Natural killer cell (primary cell): ENCODE measurements around the gene SMIM33. TPM values are rescaled to one million over a fixed set of nuclear protein-coding genes. Genes with fewer than 3 reads are reported as not detected.
"Not testable (repeated sequence)": the region's sequence is repeated elsewhere in the genome, so short reads cannot be mapped to it uniquely, and the experiment has no call there.

ENCODE experiments used
- ATAC-seq, 3 donors: fragments of 150-1000 bp in 2 of 3; fragments of 200-7000 bp in 1 of 3; cut with Tn5 transposase; 1 replicate in 1 of 3; 2 replicates in 2 of 3; pipeline ENCODE4 v1.10.0; 2021; ENCODE audit warnings: mild to moderate bottlenecking in 2 of 3, moderate library complexity in 2 of 3
- DNase-seq, 2 donors: peaks; one replicate each; pipeline versions ENCODE4 v3.0.0 to v3.0.0-alpha.2; 2013 to 2021; ENCODE audit warnings: mixed read lengths in 1 of 2
- H3K27ac ChIP-seq: one replicate; pipeline ENCODE4 v1.5.1; 2013; ENCODE audit warnings: mild to moderate bottlenecking, low read length
- H3K27me3 ChIP-seq: one replicate; pipeline ENCODE4 v1.6.1; 2013; ENCODE audit warnings: low read length; ENCODE audit not compliant: control insufficient read depth, insufficient read depth
- H3K36me3 ChIP-seq: one replicate; pipeline ENCODE4 v1.6.1; 2013; ENCODE audit warnings: low read length; ENCODE audit not compliant: control insufficient read depth, insufficient read depth
- H3K4me1 ChIP-seq: one replicate; pipeline ENCODE4 v1.6.1; 2013; ENCODE audit warnings: low read length; ENCODE audit not compliant: control insufficient read depth, insufficient read depth
- H3K4me3 ChIP-seq: one replicate; pipeline ENCODE4 v1.5.1; 2013; ENCODE audit warnings: low read length
- H3K9me3 ChIP-seq: one replicate; pipeline ENCODE4 v1.6.1; 2013; ENCODE audit warnings: low read length; ENCODE audit not compliant: control insufficient read depth, insufficient read depth
- H3K27ac Mint-ChIP-seq, 2 donors: one replicate each; pipeline ENCODE4 v1.8.0; 2022; ENCODE audit warnings: mild to moderate bottlenecking in 2 of 2, mixed read lengths in 2 of 2, moderate library complexity in 1 of 2
- H3K27me3 Mint-ChIP-seq, 2 donors: one replicate each; pipeline ENCODE4 v1.8.0; 2022; ENCODE audit warnings: low read depth in 2 of 2, mixed read lengths in 2 of 2
- H3K36me3 Mint-ChIP-seq: one replicate; pipeline ENCODE4 v1.8.0; 2022; ENCODE audit warnings: mixed read lengths
- H3K4me1 Mint-ChIP-seq, 2 donors: one replicate each; pipeline ENCODE4 v1.8.0; 2022; ENCODE audit warnings: mixed read lengths in 2 of 2
- H3K4me3 Mint-ChIP-seq: one replicate; pipeline ENCODE4 v1.8.0; 2022; ENCODE audit warnings: mild to moderate bottlenecking, moderate library complexity, mixed read lengths
- H3K9me3 Mint-ChIP-seq, 2 donors: one replicate each; pipeline ENCODE4 v1.8.0; 2022; ENCODE audit warnings: mixed read lengths in 2 of 2
- CTCF ChIP-seq: fragments of 200-600 bp; IDR thresholded peaks from one replicate; pipeline ENCODE4 v1.8.0; 2022; ENCODE audit warnings: antibody characterized with exemption
- WGBS: methylation state at CpG from one replicate; pipeline ENCODE4 v1.1.7; 2013; ENCODE audit warnings: missing lambda C conversion rate; ENCODE audit not compliant: insufficient coverage; 5-methylcytosine and 5-hydroxymethylcytosine counted together
- intact Hi-C: fragments of 100-400 bp; cut with micrococcal nuclease; formaldehyde crosslinking; loops from one replicate; pipeline ENCODE4 v1.14.2; 2022
- total RNA-seq, 4 donors: library from RNA; stranded (reverse); fragments of 120-200 nt in 1 of 4; gene quantifications; one replicate each; pipeline versions ENCODE4 v1.2.3 to v1.2.4, GENCODE V29; 2013 to 2022

The SMIM33 gene
- total RNA-seq, 3 donors from 2014 or later (not counting 1 experiment from before 2014, with no cell fraction given) = not detected

- Histone ChIP-seq H3K27me3 (no peaks in the 10 kb centered on the region), H3K4me3 (no peak overlapping the region), H3K9me3 (no peaks in the 10 kb centered on the region), H3K27ac (no peak overlapping the region), H3K4me1 (no peaks in the 10 kb centered on the region), H3K36me3 (no peaks in the 10 kb centered on the region)
- Mint-ChIP-seq H3K27ac (no peak overlapping the region), H3K4me3 (no peak overlapping the region), H3K4me1 (peaks cover 5 to 6% of the 10 kb centered on the region in 2 donors), H3K9me3 (no peaks in the 10 kb centered on the region), H3K27me3 (no peaks in the 10 kb centered on the region), H3K36me3 (no peaks in the 10 kb centered on the region)
- intact Hi-C loops = no loop called here
- no peak for TF ChIP-seq CTCF
- ATAC-seq (no peak), DNase-seq (no peak)
These were observed 24.0 kb downstream of the SMIM33 start for GRCh38 chr5:139494832-139495231.

DNA sequence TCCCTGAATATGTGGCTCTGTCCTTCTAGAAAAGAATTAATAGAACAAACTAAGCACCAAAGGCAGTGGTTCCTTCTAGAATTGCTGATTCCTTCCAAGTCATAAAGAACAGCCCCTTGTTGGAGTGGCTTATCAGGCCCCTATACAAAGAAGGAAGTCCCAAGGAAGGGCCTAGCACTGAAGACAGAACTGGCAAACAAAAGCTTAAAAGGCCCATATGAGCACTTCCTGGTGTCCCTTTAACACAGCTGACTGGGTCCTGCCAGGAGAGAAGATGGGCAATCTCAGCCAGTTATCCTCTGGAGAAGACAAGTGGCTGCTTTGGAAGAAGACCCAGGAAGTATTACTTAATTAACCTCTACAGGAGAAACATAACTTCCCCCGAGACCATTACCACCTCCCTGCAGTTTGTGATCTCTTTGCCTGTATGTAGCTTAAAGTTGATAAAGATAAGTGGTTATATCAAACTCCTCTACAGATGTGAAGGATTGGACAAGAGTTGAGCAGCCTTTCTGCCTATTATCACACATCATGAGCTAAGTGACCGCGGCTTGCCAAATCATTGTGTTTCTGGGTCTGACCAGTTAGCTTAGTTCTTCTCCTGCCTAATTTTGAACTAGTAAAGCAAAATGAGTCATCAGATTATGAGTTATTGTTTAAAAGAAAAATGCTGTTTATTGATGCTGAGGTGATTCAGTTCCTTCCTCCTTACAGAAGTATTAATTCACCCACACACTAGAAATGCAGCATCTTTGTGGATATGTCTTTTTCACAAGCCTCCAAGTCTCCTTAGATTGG is 25.0 kb downstream of the SMIM33 start:
- 93% methylated on average over 2 of the region's 3 CpGs for WGBS
- no peak overlapping the region for H3K4me3 ChIP-seq
- intact Hi-C loops = no loop called here
- Mint-ChIP-seq H3K36me3 (no peaks in the 10 kb centered on the region), H3K4me1 (peaks cover 5 to 6% of the 10 kb centered on the region in 2 donors), H3K27ac (no peak overlapping the region), H3K4me3 (no peak overlapping the region), H3K27me3 (no peaks in the 10 kb centered on the region), H3K9me3 (no peaks in the 10 kb centered on the region)
- H3K4me1 ChIP-seq = no peaks in the 10 kb centered on the region
- no peak overlapping the region for H3K27ac ChIP-seq
- ATAC-seq = peak in 2 of 3 donors; percentile 26 to 41
- no peak for TF ChIP-seq CTCF
- no peaks in the 10 kb centered on the region for H3K27me3 ChIP-seq
- DNase-seq = no peak
- H3K9me3 ChIP-seq = no peaks in the 10 kb centered on the region
- no peaks in the 10 kb centered on the region for H3K36me3 ChIP-seq

DNA sequence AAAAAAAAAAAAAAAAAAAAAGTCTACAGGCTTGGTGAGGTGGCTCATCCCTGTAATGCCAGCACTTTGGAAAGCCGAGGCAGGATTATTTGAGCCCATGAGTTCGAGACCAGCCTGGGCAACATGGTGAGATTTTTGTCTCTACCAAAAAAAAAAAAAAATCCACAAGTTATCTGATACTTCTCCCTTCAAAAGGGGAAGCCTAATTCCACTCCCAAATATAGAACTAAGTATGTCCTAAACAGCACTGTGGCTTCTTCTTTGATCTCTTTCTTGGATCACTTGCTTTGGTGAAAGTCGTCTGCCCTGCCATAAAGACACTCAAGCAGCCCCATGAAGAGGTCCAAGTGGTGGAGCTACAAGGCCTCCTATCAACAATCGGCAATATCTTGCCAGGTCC is 30.6 kb downstream of the SMIM33 start:
- no peaks in the 10 kb centered on the region for H3K36me3 Mint-ChIP-seq
- no peak for TF ChIP-seq CTCF
- DNase-seq (no peak), ATAC-seq (no peak)
- intact Hi-C loops = no loop called here
- H3K36me3 ChIP-seq = no peaks in the 10 kb centered on the region
- no peaks in the 10 kb centered on the region for H3K4me1 ChIP-seq
- H3K4me3 ChIP-seq = no peak overlapping the region
- H3K27ac ChIP-seq = no peak overlapping the region
- H3K9me3 Mint-ChIP-seq = no peaks in the 10 kb centered on the region
- peaks cover 5 to 12% of the 10 kb centered on the region in 2 donors for H3K27me3 Mint-ChIP-seq
- no peaks in the 10 kb centered on the region for H3K9me3 ChIP-seq
- H3K4me1 Mint-ChIP-seq = no peaks in the 10 kb centered on the region
- 84% methylated on average over 4 of the region's 4 CpGs for WGBS
- H3K27me3 ChIP-seq = no peaks in the 10 kb centered on the region
- H3K4me3 Mint-ChIP-seq = no peak overlapping the region
- H3K27ac Mint-ChIP-seq = no peak overlapping the region

GRCh38 chr5:139503036-139503817 is 32.4 kb downstream of the SMIM33 start:
- H3K36me3 ChIP-seq, H3K4me1 Mint-ChIP-seq, H3K4me3 ChIP-seq, ATAC-seq, H3K27ac Mint-ChIP-seq, H3K4me1 ChIP-seq, H3K36me3 Mint-ChIP-seq, DNase-seq, H3K9me3 Mint-ChIP-seq, H3K9me3 ChIP-seq, H3K4me3 Mint-ChIP-seq, H3K27ac ChIP-seq, H3K27me3 ChIP-seq, intact Hi-C loops: not testable (repeated sequence)
- 82% methylated on average over 15 of the region's 15 CpGs for WGBS
- peaks cover 5 to 12% of the 10 kb centered on the region in 2 donors for H3K27me3 Mint-ChIP-seq

DNA sequence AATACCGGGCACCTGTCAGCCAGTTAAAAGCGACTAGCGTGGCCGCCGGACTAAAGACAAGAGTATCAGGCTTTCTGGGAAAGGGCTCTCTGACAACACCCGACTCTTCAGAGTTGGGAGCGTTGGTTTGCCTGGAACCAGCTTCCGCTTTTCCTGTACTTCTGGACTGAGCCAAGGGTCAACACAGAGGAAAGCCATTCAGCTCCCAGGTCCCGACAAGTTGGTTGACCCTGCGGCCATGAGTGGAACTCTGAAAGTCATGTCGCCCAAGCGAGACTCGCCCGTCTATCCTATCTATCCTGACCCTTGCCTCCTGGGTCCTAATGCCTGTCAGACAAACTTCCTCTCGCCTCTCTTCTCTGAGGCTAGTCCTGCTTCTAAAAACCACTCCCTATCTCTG is 33.1 kb downstream of the SMIM33 start:
- H3K27ac ChIP-seq, H3K27me3 ChIP-seq, ATAC-seq, H3K4me1 Mint-ChIP-seq, H3K9me3 ChIP-seq, H3K27ac Mint-ChIP-seq, H3K36me3 Mint-ChIP-seq, H3K36me3 ChIP-seq, H3K9me3 Mint-ChIP-seq, H3K4me1 ChIP-seq, H3K4me3 ChIP-seq, H3K4me3 Mint-ChIP-seq, DNase-seq, intact Hi-C loops: not testable (repeated sequence)
- H3K27me3 Mint-ChIP-seq = peaks cover 5 to 12% of the 10 kb centered on the region in 2 donors
- WGBS = 94% methylated on average over 15 of the region's 15 CpGs

GRCh38 chr5:139504722-139505121 is 33.9 kb downstream of the SMIM33 start:
- ATAC-seq, DNase-seq, H3K9me3 Mint-ChIP-seq, intact Hi-C loops, H3K9me3 ChIP-seq, H3K4me3 Mint-ChIP-seq, H3K36me3 ChIP-seq, H3K27ac ChIP-seq, H3K36me3 Mint-ChIP-seq, H3K4me3 ChIP-seq, H3K4me1 ChIP-seq, H3K4me1 Mint-ChIP-seq, H3K27ac Mint-ChIP-seq, H3K27me3 ChIP-seq: not testable (repeated sequence)
- WGBS = 82% methylated on average over 5 of the region's 5 CpGs
- H3K27me3 Mint-ChIP-seq = peaks cover 5 to 12% of the 10 kb centered on the region in 2 donors
